Breast epithelium (tissue), 3 donors: ENCODE measurements around the gene HOXB7.

ENCODE experiments used
- POLR2A ChIP-seq: fragments of 450-650 bp; IDR thresholded peaks from one replicate; pipeline ENCODE4 v1.6.1; 2016; ENCODE audit warnings: antibody characterized with exemption, mild to moderate bottlenecking, moderate library complexity
- TF ChIP-seq, protein P1 (sequence below), 3 donors: fragments of 450-650 bp; IDR thresholded peaks; one replicate each; pipeline ENCODE4 v1.5.1; 2016 to 2017; ENCODE audit warnings: antibody characterized with exemption in 3 of 3, mild to moderate bottlenecking in 3 of 3, moderate library complexity in 3 of 3

GRCh38 chr17:48598736-48599135, 12.1 kb downstream of the HOXB7 start:
- TF ChIP-seq, protein P1, sequence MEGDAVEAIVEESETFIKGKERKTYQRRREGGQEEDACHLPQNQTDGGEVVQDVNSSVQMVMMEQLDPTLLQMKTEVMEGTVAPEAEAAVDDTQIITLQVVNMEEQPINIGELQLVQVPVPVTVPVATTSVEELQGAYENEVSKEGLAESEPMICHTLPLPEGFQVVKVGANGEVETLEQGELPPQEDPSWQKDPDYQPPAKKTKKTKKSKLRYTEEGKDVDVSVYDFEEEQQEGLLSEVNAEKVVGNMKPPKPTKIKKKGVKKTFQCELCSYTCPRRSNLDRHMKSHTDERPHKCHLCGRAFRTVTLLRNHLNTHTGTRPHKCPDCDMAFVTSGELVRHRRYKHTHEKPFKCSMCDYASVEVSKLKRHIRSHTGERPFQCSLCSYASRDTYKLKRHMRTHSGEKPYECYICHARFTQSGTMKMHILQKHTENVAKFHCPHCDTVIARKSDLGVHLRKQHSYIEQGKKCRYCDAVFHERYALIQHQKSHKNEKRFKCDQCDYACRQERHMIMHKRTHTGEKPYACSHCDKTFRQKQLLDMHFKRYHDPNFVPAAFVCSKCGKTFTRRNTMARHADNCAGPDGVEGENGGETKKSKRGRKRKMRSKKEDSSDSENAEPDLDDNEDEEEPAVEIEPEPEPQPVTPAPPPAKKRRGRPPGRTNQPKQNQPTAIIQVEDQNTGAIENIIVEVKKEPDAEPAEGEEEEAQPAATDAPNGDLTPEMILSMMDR (IDR thresholded peaks at IDR 0.05), result no peak
- TF ChIP-seq POLR2A, result no peak
